ENCODE data around the gene PACS2.

DNA sequence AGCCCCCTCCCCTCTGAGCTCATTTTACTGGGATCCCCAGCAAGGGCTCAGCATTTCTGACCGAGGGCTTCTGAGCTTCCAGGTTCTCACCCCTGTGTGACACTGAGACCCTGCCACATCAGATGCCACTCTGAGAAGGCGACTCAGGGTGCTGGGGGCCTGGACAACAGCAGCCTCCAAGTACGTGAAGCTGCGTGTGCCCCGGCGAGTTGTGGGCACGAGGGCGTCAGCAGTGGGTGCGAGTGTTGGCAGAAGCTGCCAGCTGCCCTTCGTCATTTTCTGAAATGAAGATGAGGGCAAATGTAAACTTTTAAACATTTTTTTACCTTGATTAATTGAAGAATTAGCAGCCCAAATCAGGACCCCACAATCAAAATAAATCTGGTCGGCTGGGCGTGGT, 51.1 kb downstream of the PACS2 start:
- TF ChIP-seq, protein P1, sequence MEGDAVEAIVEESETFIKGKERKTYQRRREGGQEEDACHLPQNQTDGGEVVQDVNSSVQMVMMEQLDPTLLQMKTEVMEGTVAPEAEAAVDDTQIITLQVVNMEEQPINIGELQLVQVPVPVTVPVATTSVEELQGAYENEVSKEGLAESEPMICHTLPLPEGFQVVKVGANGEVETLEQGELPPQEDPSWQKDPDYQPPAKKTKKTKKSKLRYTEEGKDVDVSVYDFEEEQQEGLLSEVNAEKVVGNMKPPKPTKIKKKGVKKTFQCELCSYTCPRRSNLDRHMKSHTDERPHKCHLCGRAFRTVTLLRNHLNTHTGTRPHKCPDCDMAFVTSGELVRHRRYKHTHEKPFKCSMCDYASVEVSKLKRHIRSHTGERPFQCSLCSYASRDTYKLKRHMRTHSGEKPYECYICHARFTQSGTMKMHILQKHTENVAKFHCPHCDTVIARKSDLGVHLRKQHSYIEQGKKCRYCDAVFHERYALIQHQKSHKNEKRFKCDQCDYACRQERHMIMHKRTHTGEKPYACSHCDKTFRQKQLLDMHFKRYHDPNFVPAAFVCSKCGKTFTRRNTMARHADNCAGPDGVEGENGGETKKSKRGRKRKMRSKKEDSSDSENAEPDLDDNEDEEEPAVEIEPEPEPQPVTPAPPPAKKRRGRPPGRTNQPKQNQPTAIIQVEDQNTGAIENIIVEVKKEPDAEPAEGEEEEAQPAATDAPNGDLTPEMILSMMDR (IDR thresholded peaks at IDR 0.05), result no peak
- TF ChIP-seq, protein P2, sequence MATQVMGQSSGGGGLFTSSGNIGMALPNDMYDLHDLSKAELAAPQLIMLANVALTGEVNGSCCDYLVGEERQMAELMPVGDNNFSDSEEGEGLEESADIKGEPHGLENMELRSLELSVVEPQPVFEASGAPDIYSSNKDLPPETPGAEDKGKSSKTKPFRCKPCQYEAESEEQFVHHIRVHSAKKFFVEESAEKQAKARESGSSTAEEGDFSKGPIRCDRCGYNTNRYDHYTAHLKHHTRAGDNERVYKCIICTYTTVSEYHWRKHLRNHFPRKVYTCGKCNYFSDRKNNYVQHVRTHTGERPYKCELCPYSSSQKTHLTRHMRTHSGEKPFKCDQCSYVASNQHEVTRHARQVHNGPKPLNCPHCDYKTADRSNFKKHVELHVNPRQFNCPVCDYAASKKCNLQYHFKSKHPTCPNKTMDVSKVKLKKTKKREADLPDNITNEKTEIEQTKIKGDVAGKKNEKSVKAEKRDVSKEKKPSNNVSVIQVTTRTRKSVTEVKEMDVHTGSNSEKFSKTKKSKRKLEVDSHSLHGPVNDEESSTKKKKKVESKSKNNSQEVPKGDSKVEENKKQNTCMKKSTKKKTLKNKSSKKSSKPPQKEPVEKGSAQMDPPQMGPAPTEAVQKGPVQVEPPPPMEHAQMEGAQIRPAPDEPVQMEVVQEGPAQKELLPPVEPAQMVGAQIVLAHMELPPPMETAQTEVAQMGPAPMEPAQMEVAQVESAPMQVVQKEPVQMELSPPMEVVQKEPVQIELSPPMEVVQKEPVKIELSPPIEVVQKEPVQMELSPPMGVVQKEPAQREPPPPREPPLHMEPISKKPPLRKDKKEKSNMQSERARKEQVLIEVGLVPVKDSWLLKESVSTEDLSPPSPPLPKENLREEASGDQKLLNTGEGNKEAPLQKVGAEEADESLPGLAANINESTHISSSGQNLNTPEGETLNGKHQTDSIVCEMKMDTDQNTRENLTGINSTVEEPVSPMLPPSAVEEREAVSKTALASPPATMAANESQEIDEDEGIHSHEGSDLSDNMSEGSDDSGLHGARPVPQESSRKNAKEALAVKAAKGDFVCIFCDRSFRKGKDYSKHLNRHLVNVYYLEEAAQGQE (IDR thresholded peaks at IDR 0.05; ENCODE audit: insufficient read depth in 1 of 2, low read depth in 2 of 2, low read length in 1 of 2), result no peak
- TF ChIP-seq POLR2AphosphoS5 (IDR thresholded peaks at IDR 0.05; ENCODE audit: low read depth, low read length) (no peak), TCF7L2 (IDR thresholded peaks at IDR 0.05; ENCODE audit: low read depth, low read length) (no peak)
